ENCODE measurements around the gene RNF227. TPM values are rescaled to one million over a fixed set of nuclear protein-coding genes. Genes with fewer than 3 reads are reported as not detected.
"Not testable (repeated sequence)": the region's sequence is repeated elsewhere in the genome, so short reads cannot be mapped to it uniquely, and the experiment has no call there.

The RNF227 gene
- total RNA-seq, 1 donor from 2014 or later = 4.0 TPM

DNA sequence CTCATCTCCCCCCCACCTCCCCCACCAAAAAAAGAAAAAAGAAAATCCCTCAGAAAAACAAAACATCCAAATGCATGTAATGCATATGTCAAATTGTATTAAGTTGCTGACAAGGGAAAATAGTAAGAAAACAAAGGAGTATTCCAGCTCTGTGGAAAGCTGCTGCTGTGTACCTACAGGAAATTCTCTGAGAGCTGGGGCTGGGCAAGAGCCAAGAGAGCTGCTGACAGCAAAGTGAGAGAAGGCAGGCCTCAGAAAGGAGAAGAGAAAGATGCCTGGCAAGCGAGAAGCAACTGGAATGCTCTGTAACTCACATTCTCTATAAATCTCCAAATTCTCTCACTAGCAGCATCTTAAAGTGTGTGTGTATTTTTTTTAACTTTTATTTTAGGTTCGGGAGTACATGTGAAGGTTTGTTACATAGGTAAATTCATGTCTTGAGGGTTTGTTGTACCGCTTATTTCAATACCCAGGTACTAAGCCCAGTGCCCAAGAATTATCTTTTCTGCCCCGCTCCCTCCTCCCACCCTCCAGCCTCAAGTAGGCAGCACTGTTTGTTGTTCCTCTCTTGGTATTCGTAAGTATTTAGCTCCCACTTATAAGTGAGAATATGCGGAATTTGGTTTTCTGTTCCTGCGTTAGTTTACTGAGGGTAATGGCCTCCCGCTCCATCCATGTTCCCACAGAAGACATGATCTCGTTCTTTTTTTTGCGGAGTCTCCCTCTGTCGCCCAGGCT, 40.3 kb upstream of the RNF227 start:
- H3K9ac ChIP-seq = no peak overlapping the region

DNA sequence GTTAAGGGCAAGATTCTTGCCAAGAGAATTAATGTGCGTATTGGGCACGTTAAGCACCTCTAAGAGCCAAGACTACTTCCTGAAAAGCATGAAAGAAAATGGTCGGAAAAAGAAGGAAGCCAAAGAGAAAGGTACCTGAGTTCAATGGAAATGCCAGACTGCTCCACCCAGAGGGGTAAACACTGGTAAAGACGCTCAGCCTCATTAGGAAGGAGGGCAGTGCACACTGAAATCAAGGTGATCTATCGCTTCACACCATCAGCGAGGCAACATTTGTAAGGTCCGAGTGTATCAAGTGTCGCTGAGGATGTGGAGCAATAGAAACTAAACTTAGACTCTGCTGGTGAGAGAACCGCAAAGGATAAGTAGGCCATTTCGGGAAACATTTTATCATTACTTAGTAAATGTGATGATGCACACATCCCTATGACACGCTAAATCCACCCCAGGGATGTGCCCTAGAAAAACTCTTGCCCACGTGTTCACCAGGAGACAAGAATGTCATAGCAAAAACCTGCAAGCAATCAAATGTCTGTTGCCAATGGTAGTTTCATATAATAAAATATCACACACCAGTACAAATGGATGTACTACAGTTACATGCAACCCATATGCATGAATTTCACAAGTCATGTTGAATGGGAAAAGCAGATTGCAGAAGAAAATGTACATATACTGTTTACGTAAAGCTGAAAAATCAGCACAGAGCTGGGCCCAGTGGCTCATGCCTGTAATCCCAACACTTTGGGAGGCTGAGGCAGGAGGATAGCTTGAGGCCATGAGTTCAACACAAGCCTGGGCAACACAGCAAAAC, 39.5 kb upstream of the RNF227 start:
- H3K79me2 ChIP-seq (ENCODE audit: low read depth) = no peaks in the 10 kb centered on the region
- Mint-ChIP-seq H3K4me1 (no peaks in the 10 kb centered on the region), H3K27me3 (ENCODE audit: insufficient read depth, low read depth) (peaks cover 2% of the 10 kb centered on the region), H3K9me3 (no peaks in the 10 kb centered on the region), H3K4me3 (no peak overlapping the region), H3K36me3 (no peaks in the 10 kb centered on the region), H3K27ac (no peak overlapping the region)
- H2AFZ ChIP-seq (replicated peaks) = no peak overlapping the region
- no peaks in the 10 kb centered on the region for H3K4me1 ChIP-seq
- no peaks in the 10 kb centered on the region for H4K20me1 ChIP-seq (ENCODE audit: low read depth)
- no peak overlapping the region for H3K9ac ChIP-seq
- no peaks in the 10 kb centered on the region for H3K27me3 ChIP-seq
- H3K36me3 ChIP-seq = no peaks in the 10 kb centered on the region
- no peak for DNase-seq (ENCODE audit: low spot score)
- no peaks in the 10 kb centered on the region for H3K9me3 ChIP-seq (ENCODE audit: low read depth)
- H3K27ac ChIP-seq = no peak overlapping the region
- H3F3A ChIP-seq (ENCODE audit: low read depth) = no peaks in the 10 kb centered on the region
- TF ChIP-seq EZH2 (IDR thresholded peaks at IDR 0.05) = no peak
- no peak for TF ChIP-seq EZH2phosphoT487 (IDR thresholded peaks at IDR 0.05)
- TF ChIP-seq, protein P1, sequence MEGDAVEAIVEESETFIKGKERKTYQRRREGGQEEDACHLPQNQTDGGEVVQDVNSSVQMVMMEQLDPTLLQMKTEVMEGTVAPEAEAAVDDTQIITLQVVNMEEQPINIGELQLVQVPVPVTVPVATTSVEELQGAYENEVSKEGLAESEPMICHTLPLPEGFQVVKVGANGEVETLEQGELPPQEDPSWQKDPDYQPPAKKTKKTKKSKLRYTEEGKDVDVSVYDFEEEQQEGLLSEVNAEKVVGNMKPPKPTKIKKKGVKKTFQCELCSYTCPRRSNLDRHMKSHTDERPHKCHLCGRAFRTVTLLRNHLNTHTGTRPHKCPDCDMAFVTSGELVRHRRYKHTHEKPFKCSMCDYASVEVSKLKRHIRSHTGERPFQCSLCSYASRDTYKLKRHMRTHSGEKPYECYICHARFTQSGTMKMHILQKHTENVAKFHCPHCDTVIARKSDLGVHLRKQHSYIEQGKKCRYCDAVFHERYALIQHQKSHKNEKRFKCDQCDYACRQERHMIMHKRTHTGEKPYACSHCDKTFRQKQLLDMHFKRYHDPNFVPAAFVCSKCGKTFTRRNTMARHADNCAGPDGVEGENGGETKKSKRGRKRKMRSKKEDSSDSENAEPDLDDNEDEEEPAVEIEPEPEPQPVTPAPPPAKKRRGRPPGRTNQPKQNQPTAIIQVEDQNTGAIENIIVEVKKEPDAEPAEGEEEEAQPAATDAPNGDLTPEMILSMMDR (IDR thresholded peaks at IDR 0.05) = no peak
- H3K4me3 ChIP-seq = no peak overlapping the region
- no peak overlapping the region for H3K4me2 ChIP-seq

More for the DNA sequence above, 40.3 kb upstream of the RNF227 start:
- H2AFZ ChIP-seq (replicated peaks) = no peak overlapping the region
- H3K9me3 Mint-ChIP-seq = no peaks in the 10 kb centered on the region
- no peak for DNase-seq (ENCODE audit: low spot score)
- no peaks in the 10 kb centered on the region for H4K20me1 ChIP-seq (ENCODE audit: low read depth)
- no peaks in the 10 kb centered on the region for H3K27me3 ChIP-seq
- no peak overlapping the region for H3K4me3 Mint-ChIP-seq
- H3K4me1 ChIP-seq = no peaks in the 10 kb centered on the region
- no peak overlapping the region for H3K27ac Mint-ChIP-seq
- no peaks in the 10 kb centered on the region for H3K9me3 ChIP-seq (ENCODE audit: low read depth)
- H3K27me3 Mint-ChIP-seq (ENCODE audit: insufficient read depth, low read depth) = peaks cover 2% of the 10 kb centered on the region
- H3K27ac ChIP-seq = no peak overlapping the region
- H3K4me1 Mint-ChIP-seq = no peaks in the 10 kb centered on the region
- TF ChIP-seq EZH2 (IDR thresholded peaks at IDR 0.05) = no peak
- TF ChIP-seq, protein P1 (IDR thresholded peaks at IDR 0.05) = no peak
- no peak for TF ChIP-seq EZH2phosphoT487 (IDR thresholded peaks at IDR 0.05)
- no peaks in the 10 kb centered on the region for H3K79me2 ChIP-seq (ENCODE audit: low read depth)
- H3K4me3 ChIP-seq = no peak overlapping the region
- H3K36me3 ChIP-seq = no peaks in the 10 kb centered on the region
- H3F3A ChIP-seq (ENCODE audit: low read depth) = no peaks in the 10 kb centered on the region
- H3K4me2 ChIP-seq = no peak overlapping the region
- no peaks in the 10 kb centered on the region for H3K36me3 Mint-ChIP-seq

DNA sequence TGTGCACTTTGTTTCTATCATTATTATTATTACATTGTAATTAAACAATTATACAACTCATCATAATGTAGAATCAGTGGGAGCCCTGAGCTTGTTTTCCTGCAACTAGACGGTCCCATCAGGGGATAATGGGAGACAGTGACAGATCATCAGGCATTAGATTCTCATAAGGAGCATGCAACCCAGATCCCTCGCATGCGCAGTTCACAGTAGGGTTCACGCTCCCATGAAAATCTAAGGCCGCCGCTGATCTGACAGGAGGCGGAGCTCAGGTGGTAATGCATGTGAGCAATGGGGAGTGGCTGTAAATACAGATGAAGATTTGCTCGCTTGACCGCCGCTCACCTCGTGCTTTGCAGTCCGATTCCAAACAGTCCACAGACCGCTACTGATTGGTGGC, 37.2 kb upstream of the RNF227 start:
- H3K4me3 Mint-ChIP-seq, H3K4me1 Mint-ChIP-seq: not testable (repeated sequence)
- H3K36me3 Mint-ChIP-seq = peaks cover 10% of the 10 kb centered on the region

More for the DNA sequence above, 37.2 kb upstream of the RNF227 start:
- H3K79me2 ChIP-seq (ENCODE audit: low read depth); H3K27me3 ChIP-seq; H3F3A ChIP-seq (ENCODE audit: low read depth); H3K9me3 Mint-ChIP-seq; H2AFZ ChIP-seq (replicated peaks); H3K36me3 ChIP-seq; H3K4me2 ChIP-seq; H3K27ac Mint-ChIP-seq; H3K4me1 ChIP-seq; H3K4me3 ChIP-seq; H3K9ac ChIP-seq; H3K27ac ChIP-seq; DNase-seq (ENCODE audit: low spot score); H3K9me3 ChIP-seq (ENCODE audit: low read depth); H3K27me3 Mint-ChIP-seq (ENCODE audit: insufficient read depth, low read depth); H4K20me1 ChIP-seq (ENCODE audit: low read depth): not testable (repeated sequence)

Data from neural progenitor cell (in vitro differentiated cells).